ENCODE results near the gene TRIM29. TPM values are rescaled to one million over a fixed set of nuclear protein-coding genes. Genes with fewer than 3 reads are reported as not detected.

TRIM29 gene
- total and polyA plus RNA-seq, 9 of the 15 experiments (the other 6 are each of a cell fraction or from before 2014, with no cell fraction given) = 0.08 to 1.4 (median 0.42) TPM; not detected in 2

DNA sequence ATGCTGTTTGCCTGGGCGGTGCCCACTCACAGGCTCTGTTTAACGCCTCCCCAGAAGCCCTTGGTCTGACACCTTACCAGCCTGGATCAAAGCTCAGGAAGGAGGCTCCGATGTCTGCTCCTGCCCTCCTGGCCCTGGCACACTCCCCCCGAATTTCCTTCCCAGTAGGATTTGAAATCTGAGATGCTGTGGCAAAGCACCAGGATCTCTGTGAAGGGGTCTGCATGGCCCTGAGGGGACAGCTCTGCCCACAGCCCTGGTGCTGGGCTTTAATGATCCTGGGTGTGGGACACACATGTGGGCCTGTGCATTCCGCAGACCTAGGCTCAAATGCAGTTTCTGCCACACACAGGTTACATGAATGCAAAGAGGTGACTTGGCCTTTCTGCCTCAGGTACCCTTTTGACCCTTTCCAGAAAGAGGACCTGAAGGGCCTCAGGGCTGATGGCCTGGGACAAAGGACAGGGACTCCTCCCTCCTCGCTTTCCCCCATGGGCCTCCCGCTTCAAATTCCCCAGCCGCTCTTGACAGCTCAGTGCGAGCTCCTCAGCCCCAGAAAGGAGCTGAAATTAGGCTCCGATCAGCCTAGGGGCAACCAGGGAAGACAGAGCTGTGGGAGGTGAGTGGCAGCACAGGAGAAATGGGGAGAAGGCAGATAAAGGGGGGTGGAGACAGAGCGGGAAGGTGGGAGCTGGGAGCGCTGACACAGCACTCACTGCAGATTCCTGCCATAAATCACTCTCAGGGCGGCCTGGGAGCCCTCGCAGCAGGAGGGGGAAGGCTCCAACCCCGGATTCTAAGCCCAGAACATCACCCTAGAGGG is 41.3 kb downstream of the TRIM29 start (continued):
- TF ChIP-seq, protein P1, sequence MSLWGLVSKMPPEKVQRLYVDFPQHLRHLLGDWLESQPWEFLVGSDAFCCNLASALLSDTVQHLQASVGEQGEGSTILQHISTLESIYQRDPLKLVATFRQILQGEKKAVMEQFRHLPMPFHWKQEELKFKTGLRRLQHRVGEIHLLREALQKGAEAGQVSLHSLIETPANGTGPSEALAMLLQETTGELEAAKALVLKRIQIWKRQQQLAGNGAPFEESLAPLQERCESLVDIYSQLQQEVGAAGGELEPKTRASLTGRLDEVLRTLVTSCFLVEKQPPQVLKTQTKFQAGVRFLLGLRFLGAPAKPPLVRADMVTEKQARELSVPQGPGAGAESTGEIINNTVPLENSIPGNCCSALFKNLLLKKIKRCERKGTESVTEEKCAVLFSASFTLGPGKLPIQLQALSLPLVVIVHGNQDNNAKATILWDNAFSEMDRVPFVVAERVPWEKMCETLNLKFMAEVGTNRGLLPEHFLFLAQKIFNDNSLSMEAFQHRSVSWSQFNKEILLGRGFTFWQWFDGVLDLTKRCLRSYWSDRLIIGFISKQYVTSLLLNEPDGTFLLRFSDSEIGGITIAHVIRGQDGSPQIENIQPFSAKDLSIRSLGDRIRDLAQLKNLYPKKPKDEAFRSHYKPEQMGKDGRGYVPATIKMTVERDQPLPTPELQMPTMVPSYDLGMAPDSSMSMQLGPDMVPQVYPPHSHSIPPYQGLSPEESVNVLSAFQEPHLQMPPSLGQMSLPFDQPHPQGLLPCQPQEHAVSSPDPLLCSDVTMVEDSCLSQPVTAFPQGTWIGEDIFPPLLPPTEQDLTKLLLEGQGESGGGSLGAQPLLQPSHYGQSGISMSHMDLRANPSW (CRISPR knock-in tag; IDR thresholded peaks at IDR 0.05) = no peak
- TF ChIP-seq ZNF431 (CRISPR knock-in tag; IDR thresholded peaks at IDR 0.05) (no peak), MCM5 (IDR thresholded peaks at IDR 0.05; ENCODE audit: low read depth) (no peak), CBX8 (IDR thresholded peaks at IDR 0.05; ENCODE audit: borderline replicate concordance, extremely low read depth, low read depth, low read length, poor library complexity, severe bottlenecking) (no peak), ZC3H8 (IDR thresholded peaks at IDR 0.05) (no peak), RBFOX2 (IDR thresholded peaks at IDR 0.05; ENCODE audit: low read depth, low read length) (no peak), TAF7 (tag; IDR thresholded peaks at IDR 0.05) (no peak), KAT8 (IDR thresholded peaks at IDR 0.05; ENCODE audit: low read depth) (no peak), RBM15 (IDR thresholded peaks at IDR 0.05; ENCODE audit: insufficient read depth, low read length) (no peak), ZNF174 (CRISPR knock-in tag; IDR thresholded peaks at IDR 0.05) (no peak), HMG20B (CRISPR knock-in tag; IDR thresholded peaks at IDR 0.05) (no peak), ZNF444 (CRISPR knock-in tag; IDR thresholded peaks at IDR 0.05) (no peak), ZNF274 (IDR thresholded peaks at IDR 0.05; ENCODE audit: borderline replicate concordance, low read depth, low read length) (no peak), GATAD2B (IDR thresholded peaks at IDR 0.05; ENCODE audit: borderline replicate concordance) (no peak), ZBTB1 (CRISPR knock-in tag; IDR thresholded peaks at IDR 0.05; ENCODE audit: borderline replicate concordance, low read depth) (no peak), RFX1 (IDR thresholded peaks at IDR 0.05) (no peak), TAL1 (IDR thresholded peaks at IDR 0.05) (no peak), ZFX (CRISPR knock-in tag; IDR thresholded peaks at IDR 0.05) (no peak), NELFE (IDR thresholded peaks at IDR 0.05; ENCODE audit: insufficient read depth, insufficient read length) (no peak), CHCHD3 (CRISPR knock-in tag; IDR thresholded peaks at IDR 0.05) (no peak), CBX1 (IDR thresholded peaks at IDR 0.05; ENCODE audit: low read depth) (no peak)
- TF ChIP-seq, protein P2, sequence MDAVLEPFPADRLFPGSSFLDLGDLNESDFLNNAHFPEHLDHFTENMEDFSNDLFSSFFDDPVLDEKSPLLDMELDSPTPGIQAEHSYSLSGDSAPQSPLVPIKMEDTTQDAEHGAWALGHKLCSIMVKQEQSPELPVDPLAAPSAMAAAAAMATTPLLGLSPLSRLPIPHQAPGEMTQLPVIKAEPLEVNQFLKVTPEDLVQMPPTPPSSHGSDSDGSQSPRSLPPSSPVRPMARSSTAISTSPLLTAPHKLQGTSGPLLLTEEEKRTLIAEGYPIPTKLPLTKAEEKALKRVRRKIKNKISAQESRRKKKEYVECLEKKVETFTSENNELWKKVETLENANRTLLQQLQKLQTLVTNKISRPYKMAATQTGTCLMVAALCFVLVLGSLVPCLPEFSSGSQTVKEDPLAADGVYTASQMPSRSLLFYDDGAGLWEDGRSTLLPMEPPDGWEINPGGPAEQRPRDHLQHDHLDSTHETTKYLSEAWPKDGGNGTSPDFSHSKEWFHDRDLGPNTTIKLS (IDR thresholded peaks at IDR 0.05; ENCODE audit: borderline replicate concordance, low read depth) = no peak
- TF ChIP-seq, protein P3, sequence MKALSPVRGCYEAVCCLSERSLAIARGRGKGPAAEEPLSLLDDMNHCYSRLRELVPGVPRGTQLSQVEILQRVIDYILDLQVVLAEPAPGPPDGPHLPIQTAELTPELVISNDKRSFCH (CRISPR knock-in tag; IDR thresholded peaks at IDR 0.05) = no peak
- TF ChIP-seq, protein P3 (tag; IDR thresholded peaks at IDR 0.05) = no peak
- TF ChIP-seq, protein P4, sequence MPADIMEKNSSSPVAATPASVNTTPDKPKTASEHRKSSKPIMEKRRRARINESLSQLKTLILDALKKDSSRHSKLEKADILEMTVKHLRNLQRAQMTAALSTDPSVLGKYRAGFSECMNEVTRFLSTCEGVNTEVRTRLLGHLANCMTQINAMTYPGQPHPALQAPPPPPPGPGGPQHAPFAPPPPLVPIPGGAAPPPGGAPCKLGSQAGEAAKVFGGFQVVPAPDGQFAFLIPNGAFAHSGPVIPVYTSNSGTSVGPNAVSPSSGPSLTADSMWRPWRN (IDR thresholded peaks at IDR 0.05; ENCODE audit: low read depth) = peak; percentile 24; the same call in 1 of the 2 replicates
